Measurements from ENCODE around the gene HIBCH. TPM values are rescaled to one million over a fixed set of nuclear protein-coding genes. Genes with fewer than 3 reads are reported as not detected.

The HIBCH gene
- total RNA-seq, 1 donor from 2014 or later: 16.3 TPM

DNA sequence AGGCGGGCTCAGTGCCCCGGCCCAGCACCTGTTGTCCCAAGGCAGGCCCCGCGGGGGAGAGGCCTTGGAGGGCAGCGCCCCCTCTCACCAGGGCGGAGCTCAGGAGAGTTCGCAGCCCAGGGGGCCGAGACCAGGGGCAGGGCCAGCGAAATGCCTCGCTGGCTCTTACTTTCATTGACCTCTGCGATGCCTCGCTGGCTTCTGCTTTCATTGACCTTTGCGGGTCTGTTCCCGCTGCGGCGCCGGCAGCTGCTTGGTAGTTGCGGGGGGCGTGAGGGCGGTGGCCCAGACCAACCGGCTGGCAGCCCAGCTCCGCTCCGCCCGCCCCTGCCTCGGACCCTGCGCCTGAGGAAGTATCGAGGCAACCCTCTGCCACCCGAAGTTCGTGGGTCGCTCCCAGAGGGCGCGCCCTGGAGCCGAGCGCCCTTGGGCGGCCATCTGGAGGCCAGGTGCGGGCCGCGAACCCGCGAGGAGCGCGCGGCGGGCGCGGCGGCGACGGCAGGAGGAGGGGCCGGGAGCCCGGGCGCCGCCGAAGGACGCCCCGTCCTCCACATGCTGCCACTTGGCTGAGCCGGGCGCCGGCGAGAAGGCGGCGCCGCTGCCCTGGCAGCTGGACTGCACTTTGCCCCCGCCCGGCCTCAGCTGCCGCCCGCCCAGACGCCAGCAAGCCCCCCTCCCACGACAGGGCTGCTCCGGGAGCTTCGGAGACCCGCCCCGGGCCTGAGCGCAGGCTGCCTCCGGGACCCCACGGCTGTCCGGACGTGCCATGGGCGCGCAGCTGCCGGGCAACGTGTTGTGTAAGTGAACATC lies 139.1 kb downstream of the HIBCH start:
- TF ChIP-seq, protein P1, sequence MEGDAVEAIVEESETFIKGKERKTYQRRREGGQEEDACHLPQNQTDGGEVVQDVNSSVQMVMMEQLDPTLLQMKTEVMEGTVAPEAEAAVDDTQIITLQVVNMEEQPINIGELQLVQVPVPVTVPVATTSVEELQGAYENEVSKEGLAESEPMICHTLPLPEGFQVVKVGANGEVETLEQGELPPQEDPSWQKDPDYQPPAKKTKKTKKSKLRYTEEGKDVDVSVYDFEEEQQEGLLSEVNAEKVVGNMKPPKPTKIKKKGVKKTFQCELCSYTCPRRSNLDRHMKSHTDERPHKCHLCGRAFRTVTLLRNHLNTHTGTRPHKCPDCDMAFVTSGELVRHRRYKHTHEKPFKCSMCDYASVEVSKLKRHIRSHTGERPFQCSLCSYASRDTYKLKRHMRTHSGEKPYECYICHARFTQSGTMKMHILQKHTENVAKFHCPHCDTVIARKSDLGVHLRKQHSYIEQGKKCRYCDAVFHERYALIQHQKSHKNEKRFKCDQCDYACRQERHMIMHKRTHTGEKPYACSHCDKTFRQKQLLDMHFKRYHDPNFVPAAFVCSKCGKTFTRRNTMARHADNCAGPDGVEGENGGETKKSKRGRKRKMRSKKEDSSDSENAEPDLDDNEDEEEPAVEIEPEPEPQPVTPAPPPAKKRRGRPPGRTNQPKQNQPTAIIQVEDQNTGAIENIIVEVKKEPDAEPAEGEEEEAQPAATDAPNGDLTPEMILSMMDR (IDR thresholded peaks at IDR 0.05; ENCODE audit: insufficient read depth, low read depth, low read length): no peak
- no peak for TF ChIP-seq EZH2 (IDR thresholded peaks at IDR 0.05; ENCODE audit: insufficient read depth, low read length)
- H3K4me1 ChIP-seq (ENCODE audit: insufficient read depth, low read length): peaks cover 9% of the 10 kb centered on the region
- H3K36me3 ChIP-seq (ENCODE audit: insufficient read depth, low read length): no peaks in the 10 kb centered on the region
- Mint-ChIP-seq H3K4me1 (ENCODE audit: low read depth, unreplicated experiment) (no peaks in the 10 kb centered on the region), H3K27ac (ENCODE audit: unreplicated experiment) (no peak overlapping the region), H3K4me3 (ENCODE audit: unreplicated experiment) (peak overlapping the region; percentile 75), H3K27me3 (ENCODE audit: low read depth, unreplicated experiment) (peaks cover 7% of the 10 kb centered on the region), H3K36me3 (ENCODE audit: low read depth, unreplicated experiment) (no peaks in the 10 kb centered on the region), H3K9me3 (ENCODE audit: unreplicated experiment) (no peaks in the 10 kb centered on the region)
- H3K9ac ChIP-seq (ENCODE audit: low read length): peak overlapping the region; percentile 69
- DNase-seq (ENCODE audit: low read depth): no peak
- peak overlapping the region; percentile 88 for H3K4me2 ChIP-seq (ENCODE audit: low read length)
- no peaks in the 10 kb centered on the region for H4K20me1 ChIP-seq (ENCODE audit: insufficient read depth, low read length)
- no peak overlapping the region for H3K27ac ChIP-seq (ENCODE audit: low read depth, low read length)
- H3K27me3 ChIP-seq (ENCODE audit: insufficient read depth, low read length): no peaks in the 10 kb centered on the region
- H3K9me3 ChIP-seq (ENCODE audit: insufficient read depth, low read depth, low read length): no peaks in the 10 kb centered on the region
- no peaks in the 10 kb centered on the region for H3K79me2 ChIP-seq (ENCODE audit: insufficient read depth, low read length)
- no peak for FAIRE-seq
- peak overlapping the region; percentile 87 for H2AFZ ChIP-seq (ENCODE audit: low read depth, low read length)
- H3K4me3 ChIP-seq (ENCODE audit: insufficient read depth, low read depth, low read length): peak overlapping the region; percentile 58

DNA sequence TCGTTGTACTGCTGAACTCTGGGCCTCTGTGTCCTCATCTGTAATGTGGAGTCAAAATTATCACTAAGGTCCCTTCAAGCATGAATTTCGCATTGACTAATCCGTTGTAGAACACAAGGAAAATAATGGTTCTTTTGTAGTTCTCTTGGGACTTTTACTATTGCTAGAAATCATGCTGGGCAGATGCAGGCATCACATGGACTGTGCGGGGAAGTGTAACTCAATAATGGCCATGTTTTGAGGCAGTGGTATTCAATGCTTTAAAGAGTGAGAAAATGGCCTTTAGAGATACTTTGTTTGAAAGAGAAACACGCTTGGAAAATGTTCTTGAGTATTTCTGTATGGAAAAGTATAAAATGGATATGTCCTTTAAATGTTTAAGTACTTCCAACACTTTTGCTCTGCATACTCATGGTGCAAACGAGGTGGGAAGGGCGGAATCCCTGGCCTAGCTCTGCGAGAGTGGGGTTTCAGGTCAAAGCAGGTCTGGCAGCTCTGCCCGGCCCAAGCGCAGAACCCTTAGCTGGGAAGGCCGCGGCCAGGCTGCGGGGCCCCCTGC lies 139.8 kb downstream of the HIBCH start:
- H3K4me1 ChIP-seq (ENCODE audit: insufficient read depth, low read length): peaks cover 9% of the 10 kb centered on the region
- Mint-ChIP-seq H3K36me3 (ENCODE audit: low read depth, unreplicated experiment) (no peaks in the 10 kb centered on the region), H3K4me3 (ENCODE audit: unreplicated experiment) (peak overlapping the region; percentile 68), H3K27me3 (ENCODE audit: low read depth, unreplicated experiment) (peaks cover 7% of the 10 kb centered on the region), H3K9me3 (ENCODE audit: unreplicated experiment) (no peaks in the 10 kb centered on the region), H3K4me1 (ENCODE audit: low read depth, unreplicated experiment) (no peaks in the 10 kb centered on the region), H3K27ac (ENCODE audit: unreplicated experiment) (no peak overlapping the region)
- no peaks in the 10 kb centered on the region for H4K20me1 ChIP-seq (ENCODE audit: insufficient read depth, low read length)
- H3K27me3 ChIP-seq (ENCODE audit: insufficient read depth, low read length): no peaks in the 10 kb centered on the region
- no peak overlapping the region for H3K27ac ChIP-seq (ENCODE audit: low read depth, low read length)
- peak overlapping the region; percentile 87 for H2AFZ ChIP-seq (ENCODE audit: low read depth, low read length)
- TF ChIP-seq EZH2 (IDR thresholded peaks at IDR 0.05; ENCODE audit: insufficient read depth, low read length): no peak
- TF ChIP-seq, protein P1 (IDR thresholded peaks at IDR 0.05; ENCODE audit: insufficient read depth, low read depth, low read length): no peak
- H3K4me3 ChIP-seq (ENCODE audit: insufficient read depth, low read depth, low read length): peak overlapping the region; percentile 58
- H3K4me2 ChIP-seq (ENCODE audit: low read length): peak overlapping the region; percentile 88
- FAIRE-seq (no peak), DNase-seq (ENCODE audit: low read depth) (no peak)
- H3K36me3 ChIP-seq (ENCODE audit: insufficient read depth, low read length): no peaks in the 10 kb centered on the region
- H3K9me3 ChIP-seq (ENCODE audit: insufficient read depth, low read depth, low read length): no peaks in the 10 kb centered on the region
- H3K9ac ChIP-seq (ENCODE audit: low read length): peak overlapping the region; percentile 69
- H3K79me2 ChIP-seq (ENCODE audit: insufficient read depth, low read length): no peaks in the 10 kb centered on the region

Data from astrocyte (in vitro differentiated cells and primary cell).